ENCODE measurements around the gene ATP6V1B1. TPM values are rescaled to one million over a fixed set of nuclear protein-coding genes. Genes with fewer than 3 reads are reported as not detected.
A peak's percentile ranks its signal among the peaks of the same experiment; 100 is the strongest.

The ATP6V1B1 gene
- total and polyA plus RNA-seq, 7 donors: 0.16 to 1.9 (median 0.66) TPM; not detected in 4

DNA sequence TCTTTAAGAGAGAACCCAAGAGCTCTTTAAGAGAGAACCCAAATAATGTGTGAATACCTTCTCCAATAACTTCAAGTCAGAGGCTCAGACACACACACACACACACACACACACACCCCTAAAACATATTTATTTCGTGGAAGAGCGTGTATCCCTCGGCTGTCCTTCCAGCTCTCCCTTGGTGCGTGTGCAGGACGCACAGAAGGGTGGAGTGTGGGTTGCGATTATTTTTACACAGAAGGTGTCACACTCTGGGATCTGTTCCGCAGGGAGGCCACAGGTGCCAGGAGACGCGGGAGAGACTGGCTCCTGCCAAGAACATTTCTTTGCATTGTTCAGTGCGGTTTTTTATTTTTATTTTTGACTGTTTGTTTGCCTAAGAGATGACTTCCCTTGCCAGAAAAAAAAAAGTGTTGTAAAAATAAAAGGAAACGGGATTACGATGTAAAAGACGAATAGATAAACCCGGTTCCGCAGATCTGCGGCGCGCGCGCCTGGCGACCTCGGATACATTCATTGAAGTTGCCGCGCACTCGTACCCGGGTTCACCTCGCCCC is 47.3 kb upstream of the ATP6V1B1 start:
- intact Hi-C loops (cut with DNase I): no loop called here
- Histone ChIP-seq H3K4me1 (peaks cover 0 to 26% (median 23%) of the 10 kb centered on the region in 4 donors), H3K36me3 (no peaks in the 10 kb centered on the region), H3K4me3 (no peak overlapping the region), H3K27me3 (peaks cover 51 to 100% (median 85%) of the 10 kb centered on the region in 3 donors), H3K27ac (peak overlapping the region in 1 of 4 donors; percentile 42), H3K9me3 (no peaks in the 10 kb centered on the region)
- WGBS, 2 donors: 2 to 5% methylated on average over 27 of the region's 27 CpGs
- TF ChIP-seq POLR2A (IDR thresholded peaks at IDR 0.05) (no peak), EP300 (IDR thresholded peaks at IDR 0.05) (no peak), POLR2AphosphoS5 (IDR thresholded peaks at IDR 0.05) (peak in 1 of 4 donors; percentile 18)
- no peak for DNase-seq

GRCh38 chr2:70888923-70889715 is 46.6 kb upstream of the ATP6V1B1 start:
- Histone ChIP-seq H3K27me3 (peaks cover 49 to 100% (median 81%) of the 10 kb centered on the region in 3 donors), H3K9me3 (no peaks in the 10 kb centered on the region), H3K36me3 (no peaks in the 10 kb centered on the region), H3K27ac (no peak overlapping the region), H3K4me1 (peaks cover 0 to 26% (median 23%) of the 10 kb centered on the region in 4 donors), H3K4me3 (no peak overlapping the region)
- intact Hi-C loops (cut with DNase I): no loop called here
- TF ChIP-seq EP300 (IDR thresholded peaks at IDR 0.05) (no peak), POLR2AphosphoS5 (IDR thresholded peaks at IDR 0.05) (no peak), CTCF (IDR thresholded peaks at IDR 0.05) (no peak), POLR2A (IDR thresholded peaks at IDR 0.05) (no peak)
- DNase-seq: no peak
- 5 to 6% methylated on average over 70 of the region's 70 CpGs for WGBS, 2 donors

GRCh38 chr2:70889716-70890037 is 46.0 kb upstream of the ATP6V1B1 start:
- H3K4me1 ChIP-seq: peaks cover 0 to 26% (median 23%) of the 10 kb centered on the region in 4 donors
- H3K4me3 ChIP-seq: no peak overlapping the region
- no peak for DNase-seq
- intact Hi-C loops (cut with DNase I): no loop called here
- no peaks in the 10 kb centered on the region for H3K9me3 ChIP-seq
- H3K27ac ChIP-seq: no peak overlapping the region
- 41 to 55% methylated on average over 5 of the region's 5 CpGs for WGBS, 2 donors
- no peak for TF ChIP-seq POLR2A (IDR thresholded peaks at IDR 0.05)
- TF ChIP-seq CTCF (IDR thresholded peaks at IDR 0.05): no peak
- no peak for TF ChIP-seq EP300 (IDR thresholded peaks at IDR 0.05)
- no peak for TF ChIP-seq POLR2AphosphoS5 (IDR thresholded peaks at IDR 0.05)
- no peaks in the 10 kb centered on the region for H3K36me3 ChIP-seq
- H3K27me3 ChIP-seq: peaks cover 44 to 100% (median 77%) of the 10 kb centered on the region in 3 donors

DNA sequence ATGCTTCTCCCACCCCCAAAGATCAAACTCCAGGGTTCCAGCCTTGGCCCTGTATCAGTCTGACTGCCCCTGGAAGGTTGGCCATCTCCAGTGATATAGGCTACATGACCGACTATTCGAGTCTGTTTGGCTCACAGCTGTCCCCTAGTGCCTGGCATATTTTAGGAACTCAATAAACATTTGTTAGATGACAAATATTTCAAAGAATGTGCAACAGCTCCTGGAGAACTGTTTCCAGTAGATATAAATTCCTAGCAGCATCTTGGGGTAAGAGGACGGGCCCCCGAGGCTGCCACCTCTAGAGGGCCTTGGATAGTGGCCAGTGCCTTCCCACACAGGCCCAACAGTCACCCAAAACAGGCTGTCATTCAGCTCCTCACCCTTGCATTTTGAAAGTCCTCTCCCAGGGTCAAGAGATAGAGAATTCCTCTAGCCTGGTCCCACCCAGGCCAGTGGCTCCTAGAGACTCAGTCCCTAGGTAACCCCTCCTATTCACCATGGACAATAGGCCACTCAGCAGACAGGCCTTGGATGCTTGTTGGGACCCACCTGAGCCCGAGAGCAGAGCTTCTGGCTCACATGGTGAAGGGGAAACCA is 45.1 kb upstream of the ATP6V1B1 start:
- Histone ChIP-seq H3K27me3 (peaks cover 38 to 100% (median 78%) of the 10 kb centered on the region in 3 donors), H3K36me3 (no peaks in the 10 kb centered on the region), H3K9me3 (no peaks in the 10 kb centered on the region), H3K4me3 (no peak overlapping the region), H3K4me1 (peaks cover 0 to 26% (median 23%) of the 10 kb centered on the region in 4 donors), H3K27ac (no peak overlapping the region)
- no peak for TF ChIP-seq POLR2AphosphoS5 (IDR thresholded peaks at IDR 0.05)
- intact Hi-C loops (cut with DNase I): no loop called here
- DNase-seq: no peak
- 55 to 67% methylated on average over 5 of the region's 5 CpGs for WGBS, 2 donors

- Histone ChIP-seq H3K27me3 (peaks cover 33 to 100% (median 78%) of the 10 kb centered on the region in 3 donors), H3K9me3 (no peaks in the 10 kb centered on the region), H3K4me3 (no peak overlapping the region), H3K4me1 (peaks cover 0 to 26% (median 23%) of the 10 kb centered on the region in 4 donors), H3K27ac (no peak overlapping the region), H3K36me3 (no peaks in the 10 kb centered on the region)
- no peak for DNase-seq
- 43 to 61% methylated on average over 9 of the region's 9 CpGs for WGBS, 2 donors
- intact Hi-C loops (cut with DNase I): no loop called here
- no peak for TF ChIP-seq EP300 (IDR thresholded peaks at IDR 0.05)
Observed at GRCh38 chr2:70891572-70892357, 43.9 kb upstream of the ATP6V1B1 start.

All from sigmoid colon (tissue), 7 donors.